DOHH2 (cell line): ENCODE data around the gene STARD8.

Experiments
- H3F3A ChIP-seq: fragments of 200-600 bp; sonication (generic), shearing (Covaris generic); 2 replicates; pipeline ENCODE4 v1.6.0; 2016; ENCODE audit warnings: antibody characterized with exemption, mild to moderate bottlenecking; ENCODE audit not compliant: control insufficient read depth, insufficient read depth
- H3K27ac ChIP-seq: fragments of 200-600 bp; sonication (generic); 2 replicates; pipeline ENCODE4 v1.5.1; 2014; ENCODE audit warnings: low read depth, mild to moderate bottlenecking, low read length, moderate library complexity
- H3K27me3 ChIP-seq: fragments of 200-600 bp; sonication (generic); 2 replicates; pipeline ENCODE4 v1.6.1; 2014; ENCODE audit warnings: mild to moderate bottlenecking, low read length, mixed read lengths; ENCODE audit not compliant: control insufficient read depth
- H3K36me3 ChIP-seq: fragments of 200-600 bp; sonication (generic); 2 replicates; pipeline ENCODE4 v1.6.1; 2014; ENCODE audit warnings: mild to moderate bottlenecking, low read length, moderate library complexity, mixed read lengths; ENCODE audit not compliant: control insufficient read depth
- H3K4me1 ChIP-seq: fragments of 200-600 bp; sonication (generic); 2 replicates; pipeline ENCODE4 v1.6.1; 2014; ENCODE audit warnings: mild to moderate bottlenecking, low read length, mixed read lengths; ENCODE audit not compliant: control insufficient read depth
- H3K4me2 ChIP-seq: fragments of 200-600 bp; sonication (generic); 2 replicates; pipeline ENCODE4 v1.6.0; 2014; ENCODE audit warnings: mild to moderate bottlenecking, low read length, moderate library complexity
- H3K4me3 ChIP-seq: fragments of 200-600 bp; sonication (generic); 2 replicates; pipeline ENCODE4 v1.5.1; 2014; ENCODE audit warnings: mild to moderate bottlenecking, low read length, mixed read lengths
- H3K79me2 ChIP-seq: fragments of 200-600 bp; sonication (generic); 2 replicates; pipeline ENCODE4 v1.6.1; 2014; ENCODE audit warnings: mild to moderate bottlenecking, low read length, mixed read lengths; ENCODE audit not compliant: control insufficient read depth
- H3K9me2 ChIP-seq: fragments of 200-600 bp; sonication (generic); replicated peaks from 2 replicates; pipeline ENCODE4 v1.6.1; 2014; ENCODE audit warnings: mild to moderate bottlenecking, low read length, mixed read lengths; ENCODE audit not compliant: control insufficient read depth
- H3K9me3 ChIP-seq: fragments of 200-600 bp; sonication (generic); 2 replicates; pipeline ENCODE4 v1.6.1; 2014; ENCODE audit warnings: antibody characterized with exemption, low read length, mixed read lengths; ENCODE audit not compliant: control insufficient read depth, insufficient read depth
- H4K20me1 ChIP-seq: fragments of 200-600 bp; sonication (generic); 2 replicates; pipeline ENCODE4 v1.6.0; 2014; ENCODE audit warnings: low read depth, mild to moderate bottlenecking, antibody characterized with exemption, low read length, moderate library complexity; ENCODE audit not compliant: control insufficient read depth, insufficient read depth
- EZH2phosphoT487 ChIP-seq: fragments of 200-600 bp; sonication (generic); IDR thresholded peaks from 2 replicates; pipeline ENCODE4 v1.6.1; 2017; ENCODE audit warnings: borderline replicate concordance, mild to moderate bottlenecking, antibody characterized with exemption, low read length, moderate library complexity, mixed read lengths
- TF ChIP-seq, protein P1 (sequence below): fragments of 200-600 bp; sonication (generic); IDR thresholded peaks from one replicate; pipeline ENCODE4 v1.5.1; 2014; ENCODE audit warnings: antibody characterized with exemption, mild to moderate bottlenecking, low read depth, low read length; ENCODE audit not compliant: poor library complexity, severe bottlenecking

STARD8 gene

DNA sequence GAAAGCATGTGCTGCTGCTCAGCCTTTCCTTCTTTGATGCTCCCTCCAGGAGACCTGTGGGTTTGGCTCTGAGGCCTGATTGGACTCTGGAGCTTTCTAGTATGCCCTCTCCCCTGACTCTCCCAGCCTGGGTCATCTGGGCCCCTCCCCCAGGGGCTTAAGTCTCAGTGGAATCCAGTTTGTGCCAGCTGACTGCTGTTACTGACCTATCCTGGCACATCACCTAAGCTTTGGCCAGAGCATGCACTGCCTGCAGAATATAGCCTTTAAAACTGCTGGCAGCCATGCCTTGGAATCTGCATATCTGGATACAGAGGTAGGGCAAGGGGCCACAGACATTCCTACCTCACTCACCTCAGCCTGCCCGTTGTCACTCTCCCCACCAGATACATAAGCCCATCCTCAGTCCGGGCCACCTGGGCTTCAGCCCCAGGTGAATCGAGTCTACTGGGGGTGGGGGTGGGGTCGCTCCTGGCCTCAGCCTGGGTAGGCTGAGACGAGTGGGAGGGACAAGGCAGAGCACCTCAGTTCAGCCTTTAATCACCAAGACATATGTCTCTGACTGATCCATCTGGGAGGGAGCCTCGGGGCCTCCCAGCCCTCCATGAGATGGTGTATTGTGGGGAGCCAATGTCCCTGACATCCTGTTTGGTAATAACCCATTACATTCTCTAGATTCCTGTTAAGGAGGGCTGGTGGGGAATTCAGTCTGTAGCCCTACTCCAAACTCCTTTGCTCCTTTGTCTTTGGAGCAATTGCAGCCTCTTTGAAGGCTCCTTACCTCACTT is 61.2 kb downstream of the STARD8 start:
- no peaks in the 10 kb centered on the region for H3K9me2 ChIP-seq
- no peak for TF ChIP-seq EZH2phosphoT487
- TF ChIP-seq, protein P1, sequence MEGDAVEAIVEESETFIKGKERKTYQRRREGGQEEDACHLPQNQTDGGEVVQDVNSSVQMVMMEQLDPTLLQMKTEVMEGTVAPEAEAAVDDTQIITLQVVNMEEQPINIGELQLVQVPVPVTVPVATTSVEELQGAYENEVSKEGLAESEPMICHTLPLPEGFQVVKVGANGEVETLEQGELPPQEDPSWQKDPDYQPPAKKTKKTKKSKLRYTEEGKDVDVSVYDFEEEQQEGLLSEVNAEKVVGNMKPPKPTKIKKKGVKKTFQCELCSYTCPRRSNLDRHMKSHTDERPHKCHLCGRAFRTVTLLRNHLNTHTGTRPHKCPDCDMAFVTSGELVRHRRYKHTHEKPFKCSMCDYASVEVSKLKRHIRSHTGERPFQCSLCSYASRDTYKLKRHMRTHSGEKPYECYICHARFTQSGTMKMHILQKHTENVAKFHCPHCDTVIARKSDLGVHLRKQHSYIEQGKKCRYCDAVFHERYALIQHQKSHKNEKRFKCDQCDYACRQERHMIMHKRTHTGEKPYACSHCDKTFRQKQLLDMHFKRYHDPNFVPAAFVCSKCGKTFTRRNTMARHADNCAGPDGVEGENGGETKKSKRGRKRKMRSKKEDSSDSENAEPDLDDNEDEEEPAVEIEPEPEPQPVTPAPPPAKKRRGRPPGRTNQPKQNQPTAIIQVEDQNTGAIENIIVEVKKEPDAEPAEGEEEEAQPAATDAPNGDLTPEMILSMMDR: no peak
- no peaks in the 10 kb centered on the region for H3K79me2 ChIP-seq
- H3K4me1 ChIP-seq: no peaks in the 10 kb centered on the region
- H4K20me1 ChIP-seq: no peaks in the 10 kb centered on the region
- H3K9me3 ChIP-seq: no peaks in the 10 kb centered on the region
- H3F3A ChIP-seq: no peaks in the 10 kb centered on the region
- no peak overlapping the region for H3K4me2 ChIP-seq
- H3K27ac ChIP-seq: no peak overlapping the region
- no peaks in the 10 kb centered on the region for H3K36me3 ChIP-seq
- H3K4me3 ChIP-seq: no peak overlapping the region
- H3K27me3 ChIP-seq: no peaks in the 10 kb centered on the region

DNA sequence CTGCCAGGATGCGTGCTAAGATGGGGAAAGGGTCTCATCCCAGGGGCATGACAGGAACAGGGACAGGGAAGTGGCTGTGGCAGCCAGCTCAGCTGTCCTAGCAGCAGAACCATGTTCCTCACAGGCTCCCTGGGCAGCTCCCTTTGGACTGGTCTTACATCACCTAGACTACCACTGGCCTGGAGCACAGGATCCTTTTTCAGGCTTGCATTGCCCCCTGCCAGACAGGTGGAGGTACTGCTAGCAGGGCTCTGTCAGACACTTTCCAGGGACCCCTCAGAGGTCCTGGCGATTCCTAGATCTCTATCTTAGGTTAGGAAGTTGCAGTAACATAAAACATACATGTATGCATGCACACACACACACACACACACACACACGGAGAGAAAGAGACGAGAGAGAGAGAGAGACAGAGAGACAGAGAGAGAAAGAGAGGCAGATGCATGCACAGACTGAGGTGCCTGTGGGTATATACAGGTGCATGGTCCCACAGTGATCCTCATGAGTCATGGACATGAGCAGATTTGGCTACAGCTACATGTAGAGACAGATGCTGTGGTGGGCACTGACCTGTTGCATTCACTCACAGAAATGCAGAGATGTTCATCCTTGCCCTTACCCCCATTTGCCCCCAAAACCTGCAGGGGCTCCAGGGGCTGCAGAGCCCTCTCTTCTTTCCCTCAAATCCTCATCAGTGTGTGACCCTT is 63.6 kb downstream of the STARD8 start:
- H3K27ac ChIP-seq: no peak overlapping the region

DNA sequence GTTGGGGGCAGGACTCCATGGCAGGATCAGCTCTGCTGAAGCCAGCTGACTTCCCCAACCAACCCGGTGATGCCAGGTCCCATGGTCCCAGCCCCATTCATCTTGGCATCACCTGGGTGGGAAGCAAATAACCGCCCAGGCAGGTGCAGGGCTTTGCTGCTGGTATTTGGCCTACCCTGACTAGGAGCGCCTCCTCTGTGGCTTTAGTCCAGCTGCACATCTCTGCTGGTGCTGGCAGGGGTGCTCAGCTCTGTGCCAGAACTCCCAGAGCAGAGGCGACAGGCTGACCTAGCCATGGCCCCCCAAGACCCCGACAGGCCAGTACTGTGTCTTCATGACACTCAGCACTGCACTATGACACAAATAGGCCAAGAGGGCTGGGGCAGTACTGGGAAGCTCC is 64.4 kb downstream of the STARD8 start:
- Histone ChIP-seq H3K4me2 (no peak overlapping the region), H3K79me2 (no peaks in the 10 kb centered on the region), H3F3A (no peaks in the 10 kb centered on the region), H4K20me1 (no peaks in the 10 kb centered on the region), H3K9me3 (no peaks in the 10 kb centered on the region), H3K27me3 (no peaks in the 10 kb centered on the region), H3K9me2 (no peaks in the 10 kb centered on the region), H3K36me3 (no peaks in the 10 kb centered on the region), H3K27ac (no peak overlapping the region), H3K4me1 (no peaks in the 10 kb centered on the region), H3K4me3 (no peak overlapping the region)
- TF ChIP-seq, protein P1: no peak
- TF ChIP-seq EZH2phosphoT487: no peak

More for the DNA sequence above, 63.6 kb downstream of the STARD8 start:
- Histone ChIP-seq H3K79me2 (no peaks in the 10 kb centered on the region), H3F3A (no peaks in the 10 kb centered on the region), H3K36me3 (no peaks in the 10 kb centered on the region), H3K9me2 (no peaks in the 10 kb centered on the region), H3K4me2 (no peak overlapping the region), H3K27me3 (no peaks in the 10 kb centered on the region), H4K20me1 (no peaks in the 10 kb centered on the region), H3K4me3 (no peak overlapping the region), H3K9me3 (no peaks in the 10 kb centered on the region), H3K4me1 (no peaks in the 10 kb centered on the region)
- TF ChIP-seq, protein P1: peak; percentile 29
- no peak for TF ChIP-seq EZH2phosphoT487
